HepG2 (cell line): ENCODE results near the gene NPHS1. TPM values are rescaled to one million over a fixed set of nuclear protein-coding genes. Genes with fewer than 3 reads are reported as not detected.

Experiments used
- FUBP1 ChIP-seq: sonication (generic); formaldehyde crosslinking; IDR thresholded peaks from 2 replicates; pipeline ENCODE4 v1.5.1; 2020; ENCODE audit warnings: missing genetic modification reagents, mild to moderate bottlenecking, borderline replicate concordance
- HDAC1 ChIP-seq: sonication (generic); formaldehyde crosslinking; IDR thresholded peaks from 2 replicates; pipeline ENCODE4 v1.5.1; 2020; ENCODE audit warnings: mild to moderate bottlenecking, missing genetic modification reagents
- HNRNPLL ChIP-seq: fragments of 200-400 bp; formaldehyde crosslinking; IDR thresholded peaks from 2 replicates; pipeline ENCODE4 v1.6.1; 2017; ENCODE audit warnings: mild to moderate bottlenecking, low read depth, low read length; ENCODE audit not compliant: poor library complexity, severe bottlenecking
- JDP2 ChIP-seq: sonication (generic); formaldehyde crosslinking; IDR thresholded peaks from 2 replicates; pipeline ENCODE4 v1.8.1; 2022; ENCODE audit warnings: missing genetic modification reagents, borderline replicate concordance
- MBD4 ChIP-seq: IDR thresholded peaks from 2 replicates; pipeline ENCODE4 v1.6.1; 2012; ENCODE audit warnings: low read length, inconsistent platforms, borderline replicate concordance
- MZF1 ChIP-seq: sonication (generic); formaldehyde crosslinking; IDR thresholded peaks from 2 replicates; pipeline ENCODE4 v1.8.1; 2023; ENCODE audit warnings: mild to moderate bottlenecking, missing genetic modification reagents, borderline replicate concordance
- NR1H2 ChIP-seq: sonication (generic); formaldehyde crosslinking; IDR thresholded peaks from 2 replicates; pipeline ENCODE4 v1.8.1; 2022; ENCODE audit warnings: low read depth, missing genetic modification reagents, borderline replicate concordance
- RFXANK ChIP-seq: IDR thresholded peaks from 2 replicates; pipeline ENCODE4 v1.6.1; 2016
- TBL1XR1 ChIP-seq: fragments of 150-350 bp; IDR thresholded peaks from 2 replicates; pipeline ENCODE4 v1.6.1; 2014; ENCODE audit warnings: borderline replicate concordance, low read length; ENCODE audit not compliant: partially characterized antibody
- ZFY ChIP-seq: sonication (generic); formaldehyde crosslinking; IDR thresholded peaks from 2 replicates; pipeline ENCODE4 v1.4.0; 2020; ENCODE audit warnings: missing genetic modification reagents
- ZNF142 ChIP-seq: sonication (generic); formaldehyde crosslinking; IDR thresholded peaks from 2 replicates; pipeline ENCODE4 v1.4.0; 2020; ENCODE audit warnings: missing genetic modification reagents
- ZNF350 ChIP-seq: sonication (generic); formaldehyde crosslinking; IDR thresholded peaks from 2 replicates; pipeline ENCODE4 v1.4.0; 2020; ENCODE audit warnings: mild to moderate bottlenecking, low read depth, missing genetic modification reagents, borderline replicate concordance
- ZNF550 ChIP-seq: sonication (generic); formaldehyde crosslinking; IDR thresholded peaks from 2 replicates; pipeline ENCODE4 v1.4.0; 2020; ENCODE audit warnings: mild to moderate bottlenecking, missing genetic modification reagents, borderline replicate concordance
- ZNF781 ChIP-seq: sonication (generic); formaldehyde crosslinking; IDR thresholded peaks from 2 replicates; pipeline ENCODE4 v1.5.1; 2020; ENCODE audit warnings: borderline replicate concordance, mild to moderate bottlenecking, missing genetic modification reagents; ENCODE audit errors: not compliant biosample characterization
- polyA plus RNA-seq, 8 experiments: library from polyadenylated mRNA; depleted of rRNA in 3 of 8; stranded (reverse) in 7 of 8; unstranded in 1 of 8; fragments of >200 nt; fragmentation: Illumina TruSeq in 4 of 8; extraction: Trizol in 4 of 8; gene quantifications; 2 replicates each; pipeline versions ENCODE4 v1.2.1 to v1.2.3, GENCODE V29; 2011 to 2016; ENCODE audit warnings: low read depth in 4 of 8, missing spikeins in 1 of 8, mixed read lengths in 1 of 8; ENCODE audit not compliant: insufficient read depth in 1 of 8
- total RNA-seq, 5 experiments: library from RNA; depleted of rRNA; stranded (reverse); fragments of >200 nt; fragmentation: Illumina TruSeq; extraction: Trizol; gene quantifications; 2 replicates each; pipeline ENCODE4 v1.2.3, GENCODE V29; 2016; ENCODE audit warnings: low read depth in 1 of 5
- TF ChIP-seq, protein P1 (sequence below): sonication (generic); formaldehyde crosslinking; IDR thresholded peaks from 2 replicates; pipeline ENCODE4 v1.8.1; 2023; ENCODE audit warnings: mild to moderate bottlenecking, missing genetic modification reagents, borderline replicate concordance
- TF ChIP-seq, protein P2 (sequence below): sonication (generic); formaldehyde crosslinking; conservative IDR thresholded peaks from 2 replicates; pipeline ENCODE4 v1.8.0; 2022; ENCODE audit warnings: missing genetic modification reagents

Gene NPHS1
- total and polyA plus RNA-seq, 2 of the 13 experiments (the other 11 are each of a cell fraction or from before 2014, with no cell fraction given): not detected

- TF ChIP-seq MBD4 (no peak), TBL1XR1 (no peak), RFXANK (CRISPR knock-in tag) (no peak), ZNF350 (peak; percentile 56; the same call in 1 of the 2 replicates), ZNF550 (CRISPR knock-in tag) (no peak), NR1H2 (CRISPR knock-in tag) (no peak), MZF1 (CRISPR knock-in tag) (no peak), JDP2 (CRISPR knock-in tag) (no peak), ZNF781 (CRISPR knock-in tag) (no peak), ZNF142 (CRISPR knock-in tag) (no peak), FUBP1 (CRISPR knock-in tag) (no peak), ZFY (CRISPR knock-in tag) (peak; percentile 65), HNRNPLL (peak; percentile 14), HDAC1 (no peak)
- TF ChIP-seq, protein P1, sequence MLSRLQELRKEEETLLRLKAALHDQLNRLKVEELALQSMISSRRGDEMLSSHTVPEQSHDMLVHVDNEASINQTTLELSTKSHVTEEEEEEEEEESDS (CRISPR knock-in tag): no peak
- TF ChIP-seq, protein P2, sequence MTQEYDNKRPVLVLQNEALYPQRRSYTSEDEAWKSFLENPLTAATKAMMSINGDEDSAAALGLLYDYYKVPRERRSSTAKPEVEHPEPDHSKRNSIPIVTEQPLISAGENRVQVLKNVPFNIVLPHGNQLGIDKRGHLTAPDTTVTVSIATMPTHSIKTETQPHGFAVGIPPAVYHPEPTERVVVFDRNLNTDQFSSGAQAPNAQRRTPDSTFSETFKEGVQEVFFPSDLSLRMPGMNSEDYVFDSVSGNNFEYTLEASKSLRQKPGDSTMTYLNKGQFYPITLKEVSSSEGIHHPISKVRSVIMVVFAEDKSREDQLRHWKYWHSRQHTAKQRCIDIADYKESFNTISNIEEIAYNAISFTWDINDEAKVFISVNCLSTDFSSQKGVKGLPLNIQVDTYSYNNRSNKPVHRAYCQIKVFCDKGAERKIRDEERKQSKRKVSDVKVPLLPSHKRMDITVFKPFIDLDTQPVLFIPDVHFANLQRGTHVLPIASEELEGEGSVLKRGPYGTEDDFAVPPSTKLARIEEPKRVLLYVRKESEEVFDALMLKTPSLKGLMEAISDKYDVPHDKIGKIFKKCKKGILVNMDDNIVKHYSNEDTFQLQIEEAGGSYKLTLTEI (CRISPR knock-in tag): no peak
Observed at GRCh38 chr19:35790981-35791813, 61.1 kb downstream of the NPHS1 start (continued).
